GM11168 (cell line): Measurements from ENCODE around the gene SSH2.

ENCODE experiments used
- in situ Hi-C: fragments of 300-500 bp; cut with MboI; formaldehyde crosslinking; loops from one replicate; pipeline ENCODE4 v1.12.0; 2022; ENCODE audit warnings: low sequenced_read_pairs; ENCODE audit not compliant: unreplicated experiment

SSH2 gene

DNA sequence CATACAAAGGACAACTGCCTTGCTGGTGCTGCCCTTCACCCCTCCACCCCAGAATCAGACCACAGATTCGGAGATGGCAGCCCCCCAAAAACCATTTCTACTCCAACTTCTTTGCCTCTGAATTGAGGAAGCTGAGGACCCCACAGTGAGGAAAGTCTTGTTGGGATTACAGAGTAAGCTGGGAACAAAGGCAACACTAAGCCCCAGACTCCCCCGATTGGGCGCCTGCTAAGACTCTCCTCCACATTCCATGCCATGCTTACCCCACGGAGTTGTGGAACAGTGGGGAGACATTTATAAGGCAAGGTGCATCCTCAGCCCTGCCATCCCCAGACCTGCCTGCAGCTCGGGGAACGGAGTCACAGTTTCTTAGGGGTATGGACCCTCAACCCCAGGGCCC, 342.4 kb downstream of the SSH2 start:
- in situ Hi-C loops = no loop called here

DNA sequence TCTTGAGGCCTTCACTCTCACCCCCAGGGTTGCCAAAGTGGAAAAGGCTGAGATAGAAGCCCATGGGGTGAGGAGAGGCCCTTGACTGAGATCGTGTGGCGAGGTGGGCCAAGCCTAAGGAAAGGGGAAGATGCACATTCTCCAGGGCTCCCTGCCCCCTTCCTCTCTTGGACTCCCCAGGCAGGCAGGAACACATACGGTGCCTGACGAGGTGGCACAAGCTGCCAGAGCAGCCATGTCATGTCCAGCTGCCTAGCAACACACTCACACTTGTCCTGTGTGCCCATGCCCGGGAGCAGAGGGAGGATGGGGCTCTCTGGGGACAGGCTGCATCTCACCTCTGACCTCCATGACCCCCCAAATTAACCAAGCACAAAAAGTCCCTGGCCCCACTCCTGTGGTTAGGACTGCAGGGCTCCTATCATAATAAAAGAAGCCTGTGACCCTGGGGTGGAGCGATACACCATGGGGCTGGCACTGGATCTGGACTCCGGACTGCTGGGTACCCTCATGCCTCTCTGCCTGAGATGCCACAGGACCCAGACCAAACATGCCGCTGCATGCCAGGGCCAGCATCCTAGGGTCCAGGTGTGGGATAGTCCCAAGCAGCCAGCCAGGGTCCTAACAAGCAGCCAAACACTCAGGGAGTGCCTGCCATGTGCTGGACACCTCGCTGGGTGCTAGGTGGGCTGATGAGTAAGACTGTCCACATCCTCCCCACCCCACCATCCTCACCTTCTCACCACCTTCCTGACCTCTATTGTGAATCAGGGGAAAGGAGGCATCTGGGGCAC, 343.2 kb downstream of the SSH2 start:
- in situ Hi-C loops = no loop called here

DNA sequence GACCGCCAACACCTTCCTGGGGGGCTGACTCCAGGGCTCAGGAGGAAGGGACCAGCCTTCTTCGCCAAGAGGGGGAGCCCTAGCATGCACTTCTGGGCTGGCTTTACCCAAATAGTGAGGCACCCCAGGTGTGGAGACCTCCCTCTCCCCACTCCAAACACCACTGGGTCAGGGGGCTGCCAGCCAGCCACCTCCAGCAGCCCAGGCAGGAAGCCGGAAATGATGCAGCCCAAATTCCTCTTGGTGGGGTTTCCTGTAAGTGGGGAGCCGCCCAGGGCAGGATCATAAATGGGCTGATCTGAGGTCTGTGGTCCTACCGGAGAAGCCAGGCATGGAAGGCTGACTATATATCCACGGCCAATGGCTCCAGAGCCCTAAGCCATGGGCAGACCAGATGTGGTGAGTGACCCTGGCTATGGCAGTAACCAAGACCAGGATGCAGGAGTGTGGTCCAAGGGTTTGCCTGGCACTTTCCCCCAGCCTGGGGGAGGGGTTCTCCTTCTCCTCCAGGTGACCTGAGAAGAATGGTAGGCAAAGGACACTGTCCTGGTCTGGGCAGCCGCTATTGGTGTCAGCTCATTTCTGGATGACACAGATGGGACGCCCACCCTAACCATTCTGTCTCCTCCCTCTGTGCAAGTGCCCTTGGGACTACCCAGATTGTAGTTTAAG, 344.8 kb downstream of the SSH2 start:
- in situ Hi-C loops = no loop called here

DNA sequence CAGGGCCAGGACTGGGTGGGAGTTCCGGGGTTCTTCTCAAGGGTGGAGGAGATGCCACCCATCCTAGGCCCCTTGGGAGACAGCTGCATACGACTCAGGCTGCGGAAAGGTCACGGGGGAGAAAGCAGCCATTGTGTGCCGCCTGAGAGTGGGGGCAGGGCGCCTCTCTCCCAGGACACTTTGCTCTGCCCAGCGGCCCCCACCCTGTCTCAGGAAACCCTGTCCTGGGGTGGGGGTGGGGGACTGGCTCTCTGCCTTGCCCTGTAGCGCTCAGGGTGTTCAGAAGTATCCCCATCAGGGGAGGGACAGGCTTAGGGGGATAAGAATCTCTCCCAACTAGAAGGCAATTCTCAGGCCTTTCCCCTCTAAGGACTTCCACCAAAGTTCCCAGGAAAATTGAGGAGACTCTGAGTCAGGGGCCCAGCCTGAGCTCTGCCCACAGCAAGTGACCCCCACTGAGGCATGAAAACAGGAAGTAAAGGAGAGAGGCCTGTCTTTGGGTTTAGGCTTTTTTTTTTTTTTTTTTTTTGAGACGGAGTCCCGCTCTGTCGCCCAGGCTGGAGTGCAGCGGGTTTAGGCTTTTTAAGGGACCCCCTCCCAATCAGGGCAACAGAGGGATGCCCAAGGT, 345.5 kb downstream of the SSH2 start:
- in situ Hi-C loops = no loop called here

DNA sequence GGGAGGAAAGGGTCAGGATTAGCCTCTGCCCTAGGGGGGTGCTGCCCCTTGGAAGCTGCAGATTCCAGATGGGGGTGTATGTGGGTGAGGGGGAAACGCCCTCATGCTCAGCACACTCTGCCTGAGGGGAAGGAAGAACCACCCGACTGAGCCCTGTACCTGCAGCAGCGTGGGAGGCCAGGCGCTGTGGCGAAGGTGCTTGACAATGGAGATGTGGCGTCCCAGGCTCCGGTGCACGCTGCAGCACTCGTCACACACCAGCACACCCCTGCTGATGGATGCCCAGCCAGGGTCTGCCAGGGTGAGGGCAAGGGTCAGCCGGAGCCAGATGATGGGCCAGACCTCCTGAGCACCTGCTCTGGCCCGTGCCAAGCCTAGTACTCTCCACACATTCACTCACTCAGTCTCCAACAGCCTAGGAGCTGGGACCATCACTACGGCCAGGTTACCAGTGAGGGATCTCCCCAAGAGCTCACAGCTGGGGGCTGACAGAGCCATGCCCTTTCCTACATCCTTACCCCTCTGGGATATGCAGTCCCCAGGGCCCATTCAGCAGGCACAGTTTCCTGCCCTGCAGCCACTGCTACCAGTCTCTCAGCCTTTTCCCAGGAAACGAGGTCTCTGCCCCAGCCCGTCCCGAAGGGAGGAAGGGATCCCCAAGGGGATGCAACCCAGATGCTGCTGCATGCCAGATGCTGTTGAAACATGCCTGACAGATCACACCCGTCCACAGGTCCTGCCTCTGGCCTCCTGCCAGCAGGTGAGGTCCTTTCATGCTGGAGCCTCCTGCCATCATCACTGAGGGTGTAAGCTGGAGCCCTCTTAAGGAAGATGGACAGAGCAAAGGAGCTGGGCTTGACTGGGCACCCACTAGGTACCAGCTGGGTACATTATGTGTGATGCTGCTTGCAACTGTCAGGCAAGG, 346.4 kb downstream of the SSH2 start:
- in situ Hi-C loops = no loop called here

DNA sequence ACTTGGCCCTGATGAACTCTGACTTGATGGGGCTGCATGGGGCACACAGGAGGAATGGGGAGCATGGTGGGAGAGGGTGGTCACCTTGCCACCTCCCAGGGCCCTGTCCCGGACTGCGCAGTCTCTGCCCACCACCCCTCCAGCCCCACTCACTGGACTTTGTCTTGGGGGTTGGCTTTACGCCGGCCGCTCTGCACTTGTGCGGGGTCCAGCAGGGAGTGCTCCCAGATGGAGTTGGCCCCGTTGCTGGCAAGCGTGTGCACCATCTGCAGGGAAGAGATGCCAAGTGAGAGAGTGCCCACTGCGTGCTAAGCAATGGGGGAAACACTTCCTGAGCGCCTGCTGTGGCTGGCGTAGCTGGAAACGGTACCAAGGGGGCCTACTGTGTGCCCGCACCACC, 347.3 kb downstream of the SSH2 start:
- in situ Hi-C loops = no loop called here

DNA sequence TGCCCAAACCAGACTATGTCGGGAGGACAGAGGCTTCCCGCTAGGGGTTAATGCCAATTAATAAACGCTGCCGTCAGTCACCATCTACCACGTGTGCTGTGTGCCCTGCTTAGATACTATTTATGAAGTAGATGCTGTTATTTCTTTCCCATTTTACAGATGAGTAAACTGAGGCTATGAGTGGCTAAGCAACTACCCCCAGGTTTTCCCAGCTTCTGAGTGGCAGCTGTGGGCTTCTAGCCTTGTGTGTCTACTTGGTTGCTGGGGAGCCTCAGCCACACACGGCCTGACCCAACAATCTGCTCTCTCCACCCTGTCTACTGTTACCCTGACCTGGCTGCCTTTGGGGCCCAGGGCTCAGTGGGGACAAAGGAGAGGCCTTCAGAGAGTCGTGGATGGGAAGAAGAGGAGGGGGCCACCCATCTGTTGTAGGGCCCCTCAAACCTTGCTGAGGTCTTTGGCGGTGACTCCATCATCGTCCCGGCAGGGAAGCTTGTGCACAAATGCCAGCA, 347.7 kb downstream of the SSH2 start:
- in situ Hi-C loops = no loop called here

DNA sequence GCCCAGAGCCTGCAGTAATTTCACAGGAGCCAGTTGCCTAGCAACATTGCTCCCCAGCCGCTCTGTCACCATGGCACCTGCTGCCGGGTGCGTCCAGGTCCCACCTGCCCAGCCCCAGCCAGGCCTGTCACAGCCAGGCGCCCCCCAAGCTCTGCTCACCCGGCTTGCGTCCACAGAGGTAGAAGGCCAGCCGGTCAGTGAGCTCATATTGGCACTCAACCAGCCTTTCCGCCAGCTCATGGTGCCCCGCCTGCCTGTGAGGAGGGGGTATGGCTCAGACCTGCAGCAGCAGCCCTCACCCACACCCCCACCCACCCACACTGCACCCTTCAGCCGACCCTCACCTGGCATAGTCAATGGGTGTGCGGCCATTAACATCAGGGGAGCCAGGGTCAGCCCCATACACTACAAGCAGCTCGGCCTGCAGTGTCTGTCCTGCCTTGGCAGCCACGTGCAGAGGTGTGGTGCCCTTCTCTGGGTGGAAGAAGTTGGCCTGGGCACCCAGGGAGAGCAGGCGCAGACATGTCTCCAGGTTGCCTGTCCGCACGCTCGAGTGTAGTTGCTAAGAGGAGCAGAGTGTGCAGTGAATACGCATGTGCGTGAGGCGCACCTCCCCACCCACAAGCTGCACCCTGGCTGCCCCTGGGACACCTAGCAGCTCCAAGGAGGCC, 348.3 kb downstream of the SSH2 start:
- in situ Hi-C loops = no loop called here

DNA sequence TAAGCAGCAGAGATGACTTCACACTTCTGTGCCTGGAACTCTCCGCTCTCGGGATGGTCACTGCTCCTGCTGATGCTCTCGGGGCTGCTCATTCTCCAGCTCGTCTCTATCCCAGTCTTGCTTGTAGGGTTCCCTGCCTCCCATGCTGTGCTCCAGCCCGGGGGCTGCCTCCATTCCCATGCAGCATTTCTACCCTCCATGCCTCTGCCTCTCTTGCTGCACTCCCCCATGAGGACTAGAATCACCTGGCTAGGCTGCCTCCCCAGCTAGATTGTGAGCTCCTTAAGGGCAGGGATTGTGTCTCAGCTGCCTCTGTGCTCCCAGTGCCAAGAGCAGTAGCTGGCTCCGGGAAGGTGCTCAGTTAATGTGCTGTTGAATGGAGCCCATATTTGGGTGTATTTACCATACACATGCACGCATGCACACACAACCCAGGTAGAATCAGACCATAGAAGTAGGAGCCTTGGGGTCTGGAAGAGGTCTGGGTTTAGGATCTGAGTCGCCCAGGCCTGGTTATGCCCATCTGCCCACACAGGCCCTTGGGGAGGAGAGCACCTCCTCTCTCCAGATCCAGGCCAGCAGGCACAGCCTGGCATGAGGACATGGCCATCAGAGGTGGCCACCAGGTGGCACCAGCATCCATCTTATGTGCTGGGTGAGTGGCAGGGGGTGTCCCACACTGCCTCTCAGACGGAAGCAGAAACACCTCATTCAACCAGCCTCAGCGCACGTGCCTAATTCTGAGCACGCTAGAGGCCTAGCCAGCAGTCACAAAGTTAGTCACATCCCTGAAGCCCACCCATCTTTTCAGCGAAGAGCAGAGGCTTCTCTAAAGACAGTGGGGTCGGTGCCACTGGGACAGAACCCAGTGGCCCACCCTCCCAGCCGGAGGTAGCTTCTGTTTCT, 349.9 kb downstream of the SSH2 start:
- in situ Hi-C loops = no loop called here

DNA sequence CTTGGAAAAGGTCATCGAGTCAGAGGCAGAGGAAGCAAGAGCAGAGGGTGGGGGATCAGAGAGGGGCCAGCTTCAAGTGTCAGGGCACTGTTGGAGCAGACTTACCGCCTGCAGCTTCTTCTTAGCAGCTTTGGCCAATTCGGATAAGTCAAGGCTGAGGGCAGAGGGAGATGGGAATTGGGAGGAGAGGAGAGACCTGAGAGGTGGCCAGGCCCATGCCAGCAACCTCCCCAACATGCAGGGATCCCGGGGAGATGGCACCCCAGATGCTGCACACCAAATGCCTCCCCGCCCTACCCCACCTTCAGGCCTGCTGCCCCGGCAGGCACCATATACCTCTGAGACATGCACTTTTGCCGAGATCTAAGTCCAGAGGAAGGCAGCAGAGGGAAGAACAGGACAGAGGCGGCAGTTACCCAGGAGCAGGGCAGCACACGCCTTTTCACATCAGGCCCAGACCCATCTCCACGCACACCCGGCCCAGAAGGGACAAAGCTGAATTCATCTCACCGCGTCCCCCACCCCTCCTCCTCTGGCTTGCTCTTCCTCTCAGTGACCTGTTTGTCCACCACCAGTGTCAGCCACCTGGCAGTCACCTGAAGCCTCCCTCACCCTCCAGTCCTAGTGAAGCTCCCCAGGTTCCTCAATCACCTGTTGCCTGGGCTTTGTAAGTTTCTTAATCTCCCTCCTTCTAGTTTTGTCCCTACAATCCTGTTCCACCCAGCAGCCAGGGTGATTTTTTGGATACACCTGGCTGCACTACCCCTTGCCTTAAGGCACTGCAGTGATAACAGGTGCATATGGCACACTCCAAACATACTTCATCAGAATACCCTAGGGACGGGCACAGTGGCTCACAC, 351.2 kb downstream of the SSH2 start:
- in situ Hi-C loops = no loop called here

DNA sequence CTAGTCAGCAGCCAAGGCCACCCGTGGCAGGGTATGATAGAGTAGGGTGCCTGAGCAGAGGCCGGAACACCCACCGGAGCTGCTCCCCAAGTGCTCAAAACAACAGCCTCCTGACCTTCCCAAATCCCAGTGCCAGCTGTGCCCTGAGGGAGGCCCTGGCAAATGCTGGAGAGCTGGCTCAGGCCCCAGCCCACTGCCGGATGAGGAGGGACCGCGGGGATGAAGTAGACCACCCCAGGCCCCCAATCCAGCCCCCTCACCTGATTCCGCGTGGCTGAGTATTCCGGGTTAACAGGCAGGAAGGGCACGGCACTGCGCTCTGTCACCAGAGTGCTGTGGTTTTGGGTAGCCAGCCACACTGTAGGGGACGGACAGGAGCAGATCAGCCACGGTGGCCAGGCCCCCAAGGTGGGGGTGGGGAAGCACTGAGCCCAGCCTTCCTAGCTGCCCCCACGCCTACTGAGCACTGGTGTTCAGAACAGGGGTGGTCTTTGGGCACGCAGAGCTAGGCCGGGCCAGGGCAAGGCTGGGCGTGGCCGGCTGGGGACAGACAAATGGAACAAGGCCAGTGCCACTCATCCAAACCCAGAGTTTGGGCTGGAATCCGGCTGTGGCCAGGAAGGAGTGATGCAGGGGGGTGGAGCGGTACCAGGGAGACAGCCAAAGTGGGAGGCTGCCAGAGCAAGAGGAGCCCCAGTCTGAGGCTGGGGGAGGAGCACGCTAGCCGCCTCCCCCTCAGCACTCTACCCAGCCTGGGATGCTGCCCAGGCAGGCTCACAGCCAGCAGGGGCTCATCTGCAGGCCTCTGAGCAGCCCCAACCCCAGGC, 352.4 kb downstream of the SSH2 start:
- in situ Hi-C loops = no loop called here

DNA sequence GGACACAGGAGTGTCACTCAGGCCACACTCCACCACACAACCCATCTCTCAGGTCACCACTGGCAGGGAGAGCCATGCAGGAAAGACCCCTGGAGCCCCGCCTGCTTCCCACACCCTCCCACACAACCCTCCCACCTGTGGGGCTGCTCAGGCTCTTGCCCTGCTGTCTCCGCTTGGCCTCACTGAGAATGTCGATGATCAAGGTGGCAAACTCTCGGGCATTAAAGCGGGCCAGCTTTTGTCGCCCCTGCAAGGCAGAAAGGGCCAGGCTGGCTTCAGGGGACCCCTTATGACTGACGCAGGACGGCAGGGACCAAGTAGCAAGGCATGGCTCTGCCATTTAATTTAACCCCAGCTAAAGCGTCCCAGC, 353.0 kb downstream of the SSH2 start:
- in situ Hi-C loops = no loop called here

DNA sequence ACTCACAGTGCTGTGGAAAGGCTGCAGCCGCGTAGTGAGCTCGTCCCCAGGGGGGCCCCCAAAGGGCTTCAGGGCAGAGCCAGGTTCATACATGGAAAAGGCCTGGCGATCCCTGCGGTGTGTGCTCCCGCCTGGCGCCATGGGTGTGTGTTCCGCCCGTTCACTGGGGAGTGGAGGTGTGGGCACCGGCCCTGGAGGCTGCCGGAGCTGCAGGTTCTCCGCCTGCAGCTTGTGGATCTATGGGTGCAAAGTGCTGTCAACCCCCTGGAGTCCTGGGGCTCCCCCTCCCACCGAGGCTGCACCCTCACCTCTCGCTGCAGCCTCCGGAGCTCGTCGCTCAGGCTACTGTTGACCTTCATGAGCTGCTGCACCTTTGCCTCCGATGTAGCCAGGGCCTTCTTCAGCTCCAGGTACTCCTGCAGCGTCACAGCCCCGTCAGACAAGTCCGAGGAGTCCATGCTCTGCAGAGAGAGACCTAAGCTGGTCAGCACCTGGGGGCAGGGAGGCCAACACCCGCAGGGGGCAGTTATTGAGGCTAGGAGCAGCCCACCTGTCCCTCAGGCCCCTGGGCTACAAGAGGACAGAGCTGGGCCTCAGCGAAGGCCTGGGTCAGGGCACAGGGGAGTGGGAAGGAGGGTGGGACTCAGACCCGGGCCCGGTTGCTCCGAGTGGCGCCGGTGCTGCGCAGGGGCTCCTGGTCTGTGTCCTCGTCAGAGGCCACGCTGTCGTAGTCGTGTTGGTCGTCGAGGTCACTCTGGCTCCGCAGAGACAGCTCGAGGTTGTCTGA, 353.6 kb downstream of the SSH2 start:
- in situ Hi-C loops = no loop called here
